Stomach (tissue), 9 donors: ENCODE results near the gene GLB1L3. TPM values are rescaled to one million over a fixed set of nuclear protein-coding genes. Genes with fewer than 3 reads are reported as not detected.

Experiments used
- DNase-seq, 2 donors: peaks; one replicate each; pipeline versions ENCODE4 v3.0.0 to v3.0.0-alpha.2; 2013 to 2019
- H3K27ac ChIP-seq, 5 donors: fragments of 200-600 bp in 4 of 5; sonication (generic) in 4 of 5; one replicate each; pipeline ENCODE4 v1.5.1; 2013 to 2019; ENCODE audit warnings: mild to moderate bottlenecking in 1 of 5, moderate library complexity in 1 of 5
- H3K27me3 ChIP-seq, 3 donors: fragments of 200-600 bp; sonication (generic); one replicate each; pipeline ENCODE4 v1.5.1; 2017 to 2019; ENCODE audit warnings: mixed run types in 1 of 3
- H3K36me3 ChIP-seq, 4 donors: fragments of 200-600 bp; sonication (generic); 1 replicate in 3 of 4; 2 replicates in 1 of 4; pipeline ENCODE4 v1.5.1; 2016 to 2019
- H3K4me1 ChIP-seq, 4 donors: fragments of 200-600 bp; sonication (generic); one replicate each; pipeline ENCODE4 v1.5.1; 2016 to 2019
- H3K4me3 ChIP-seq, 4 donors: fragments of 200-600 bp; sonication (generic) in 3 of 4; one replicate each; pipeline ENCODE4 v1.5.1; 2016 to 2019; ENCODE audit warnings: mild to moderate bottlenecking in 1 of 4
- H3K9me3 ChIP-seq, 4 donors: fragments of 200-600 bp; sonication (generic); one replicate each; pipeline ENCODE4 v1.5.1; 2016 to 2019
- CTCF ChIP-seq, 7 experiments: fragments of 450-650 bp in 4 of 7; fragments of 200-600 bp in 3 of 7; sonication (generic) in 3 of 7; IDR thresholded peaks; one replicate each; pipeline ENCODE4 v1.5.1; 2016 to 2019; ENCODE audit warnings: antibody characterized with exemption in 7 of 7, control low read depth in 2 of 7, mild to moderate bottlenecking in 1 of 7
- EP300 ChIP-seq: sonication (generic); formaldehyde crosslinking; IDR thresholded peaks from one replicate; pipeline ENCODE4 v1.6.1; 2017; ENCODE audit warnings: antibody characterized with exemption
- POLR2A ChIP-seq, 4 donors: fragments of 450-650 bp; IDR thresholded peaks; one replicate each; pipeline ENCODE4 v1.6.1; 2016; ENCODE audit warnings: antibody characterized with exemption in 4 of 4, control low read depth in 2 of 4, mild to moderate bottlenecking in 1 of 4, moderate library complexity in 1 of 4
- POLR2AphosphoS5 ChIP-seq, 3 donors: sonication (generic); formaldehyde crosslinking; IDR thresholded peaks; one replicate each; pipeline ENCODE4 v1.6.1; 2016; ENCODE audit warnings: antibody characterized with exemption in 3 of 3
- WGBS, 5 donors: extraction: QIAGEN DNeasy Blood & Tissue Kit in 3 of 5; methylation state at CpG; one replicate each; pipeline versions ENCODE4 v1.1.5 to v1.1.7; 2013 to 2018; 5-methylcytosine and 5-hydroxymethylcytosine counted together
- intact Hi-C: fragments of 100-400 bp; cut with DNase I; formaldehyde crosslinking; loops from one replicate; pipeline ENCODE4 v1.15.1; 2023; ENCODE audit warnings: low total_unique reads
- polyA plus RNA-seq, 3 donors: library from polyadenylated mRNA; stranded (reverse); fragments of 200-250 nt; gene quantifications; one replicate each; pipeline ENCODE4 v1.2.3, GENCODE V29; 2013
- total RNA-seq, 5 donors: library from RNA; depleted of rRNA; stranded (reverse); fragments of >200 nt; gene quantifications; one replicate each; pipeline versions ENCODE4 v1.1.0 to v1.2.3, GENCODE V29; 2014 to 2016
- donor health status: healthy with polysubstance abuse.
- donor health status: Bipolar disorder and iron deficiency.
- donor health status: healthy.

GLB1L3 gene
- total and polyA plus RNA-seq, 8 donors: 0.08 TPM; not detected in 7

- TF ChIP-seq POLR2AphosphoS5 (IDR thresholded peaks at IDR 0.05): no peak
- Histone ChIP-seq H3K27ac (no peak overlapping the region), H3K4me1 (peaks cover 0 to 2% (median under 1%) of the 10 kb centered on the region in 4 donors), H3K36me3 (no peaks in the 10 kb centered on the region), H3K27me3 (peaks cover 0 to 3% (median 0%) of the 10 kb centered on the region in 3 donors), H3K9me3 (no peaks in the 10 kb centered on the region), H3K4me3 (no peak overlapping the region)
- WGBS, 5 donors: 83 to 93% (median 93%) methylated on average over 9 to 15 of the region's 15 CpGs
- DNase-seq: no peak
- intact Hi-C loops: no loop called here
Measured at GRCh38 chr11:134338068-134338467, 61.9 kb downstream of the GLB1L3 start.

- 93 to 98% (median 94%) methylated on average over 7 of the region's 7 CpGs for WGBS, 5 donors
- intact Hi-C loops: no loop called here
- TF ChIP-seq EP300: no peak
- no peak for TF ChIP-seq POLR2AphosphoS5 (IDR thresholded peaks at IDR 0.05)
Measured at GRCh38 chr11:134338654-134339053, 62.5 kb downstream of the GLB1L3 start.

DNA sequence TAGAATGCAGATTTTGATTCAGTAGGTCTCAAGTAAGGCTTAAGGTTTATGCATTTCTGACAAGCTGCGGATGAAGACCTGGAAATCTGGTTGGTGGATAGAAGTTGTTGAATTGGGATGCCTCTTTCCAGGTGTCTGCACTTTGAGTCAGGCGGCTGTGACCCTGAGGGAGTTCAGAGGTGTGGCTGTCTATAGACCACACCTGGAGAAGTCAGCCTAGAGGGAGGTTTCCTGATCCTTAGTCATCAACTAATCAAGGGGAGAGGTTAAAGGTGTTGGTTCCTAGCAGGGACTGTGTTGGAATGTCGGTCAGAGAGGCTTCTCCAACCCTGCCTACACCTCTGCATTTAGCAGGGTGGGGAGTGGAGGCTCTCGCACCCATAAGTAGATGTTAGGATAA, 63.6 kb downstream of the GLB1L3 start:
- H3K4me1 ChIP-seq: no peaks in the 10 kb centered on the region
- no peaks in the 10 kb centered on the region for H3K27me3 ChIP-seq
- 61 to 66% (median 63%) methylated on average over 4 of the region's 4 CpGs for WGBS, 5 donors
- no peaks in the 10 kb centered on the region for H3K9me3 ChIP-seq
- TF ChIP-seq EP300 (no peak), POLR2A (IDR thresholded peaks at IDR 0.05) (no peak), POLR2AphosphoS5 (IDR thresholded peaks at IDR 0.05) (no peak), CTCF (IDR thresholded peaks at IDR 0.05) (no peak)
- intact Hi-C loops: no loop called here
- peak in 1 of 2 donors; percentile 57 for DNase-seq
- no peaks in the 10 kb centered on the region for H3K36me3 ChIP-seq
- no peak overlapping the region for H3K27ac ChIP-seq
- no peak overlapping the region for H3K4me3 ChIP-seq

More at GRCh38 chr11:134338654-134339053, 62.5 kb downstream of the GLB1L3 start:
- no peak overlapping the region for H3K4me3 ChIP-seq
- no peaks in the 10 kb centered on the region for H3K36me3 ChIP-seq
- H3K27ac ChIP-seq: no peak overlapping the region
- no peaks in the 10 kb centered on the region for H3K4me1 ChIP-seq
- no peak for DNase-seq
- no peaks in the 10 kb centered on the region for H3K9me3 ChIP-seq
- no peaks in the 10 kb centered on the region for H3K27me3 ChIP-seq

- intact Hi-C loops: no loop called here
- Histone ChIP-seq H3K4me1 (no peaks in the 10 kb centered on the region), H3K9me3 (no peaks in the 10 kb centered on the region), H3K27me3 (no peaks in the 10 kb centered on the region), H3K4me3 (no peak overlapping the region), H3K27ac (no peak overlapping the region), H3K36me3 (no peaks in the 10 kb centered on the region)
- 82 to 93% (median 90%) methylated on average over 11 of the region's 11 CpGs for WGBS, 5 donors
- TF ChIP-seq POLR2A (IDR thresholded peaks at IDR 0.05) (no peak), POLR2AphosphoS5 (IDR thresholded peaks at IDR 0.05) (no peak), CTCF (IDR thresholded peaks at IDR 0.05) (no peak), EP300 (no peak)
- DNase-seq: peak in 1 of 2 donors; percentile 47
Measured at GRCh38 chr11:134340354-134340964, 64.3 kb downstream of the GLB1L3 start.

DNA sequence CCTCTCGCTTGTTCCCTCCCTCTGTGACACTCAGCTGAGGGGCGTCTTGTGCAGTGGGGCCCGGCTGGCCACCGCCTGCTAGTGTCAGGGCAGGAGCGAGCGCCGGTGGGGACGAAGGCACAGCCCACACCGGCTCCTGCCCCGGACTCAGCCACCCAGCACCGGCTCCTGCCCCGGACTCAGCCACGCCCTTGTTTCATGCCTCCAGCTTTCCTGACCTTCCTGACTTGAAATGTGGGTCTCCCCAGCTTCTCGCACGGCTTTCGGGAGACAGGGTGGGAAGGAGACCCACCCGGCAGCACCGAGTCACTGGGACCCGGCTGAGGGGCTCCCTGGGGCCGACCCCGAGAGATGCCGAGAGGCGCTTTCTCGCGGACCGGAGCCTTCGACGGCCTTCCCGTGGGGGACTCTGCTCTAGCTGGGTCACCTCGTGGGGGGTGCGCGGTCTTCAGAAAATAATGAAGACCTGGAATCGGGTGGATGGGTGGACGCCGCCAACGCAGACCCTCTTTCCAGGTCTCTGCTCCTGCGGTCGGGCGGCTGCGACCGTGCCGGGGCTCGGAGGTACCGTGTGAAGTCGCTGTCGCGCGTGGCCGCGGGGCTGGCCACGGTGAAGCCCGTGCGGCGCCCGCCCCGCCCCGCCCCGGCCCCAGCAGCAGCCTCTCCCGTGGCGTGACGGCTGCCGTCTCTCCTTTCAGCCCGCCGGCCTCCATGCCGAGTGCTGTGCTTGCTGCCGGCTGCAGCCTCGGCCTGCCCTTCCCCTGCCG, 65.8 kb downstream of the GLB1L3 start:
- intact Hi-C loops: no loop called here
- TF ChIP-seq CTCF (IDR thresholded peaks at IDR 0.05) (no peak), POLR2AphosphoS5 (IDR thresholded peaks at IDR 0.05) (no peak), EP300 (no peak), POLR2A (IDR thresholded peaks at IDR 0.05) (no peak)
- 87 to 95% (median 91%) methylated on average over 8 to 68 of the region's 68 CpGs for WGBS, 5 donors
- Histone ChIP-seq H3K27me3 (no peaks in the 10 kb centered on the region), H3K9me3 (no peaks in the 10 kb centered on the region), H3K27ac (no peak overlapping the region), H3K36me3 (no peaks in the 10 kb centered on the region), H3K4me3 (no peak overlapping the region), H3K4me1 (no peaks in the 10 kb centered on the region)
- no peak for DNase-seq
